Esophagus squamous epithelium (tissue), 5 donors: ENCODE measurements around the gene BRD9. TPM values are rescaled to one million over a fixed set of nuclear protein-coding genes. Genes with fewer than 3 reads are reported as not detected.

Experiments
- DNase-seq: peaks from one replicate; lab custom pipeline; 2025; lab: John Stamatoyannopoulos, UW
- H3K27ac ChIP-seq, 4 donors: fragments of 200-600 bp; sonication (generic); one replicate each; pipeline ENCODE4 v1.5.1; 2016 to 2019; ENCODE audit warnings: mild to moderate bottlenecking in 1 of 4
- H3K27me3 ChIP-seq, 4 donors: fragments of 200-600 bp; sonication (generic); 1 replicate in 3 of 4; 2 replicates in 1 of 4; pipeline versions ENCODE4 v1.5.1 to v1.6.0; 2017 to 2021; ENCODE audit warnings: antibody characterized with exemption in 1 of 4
- H3K36me3 ChIP-seq, 3 donors: fragments of 200-600 bp; sonication (generic); one replicate each; pipeline ENCODE4 v1.5.1; 2016 to 2019
- H3K4me1 ChIP-seq, 3 donors: fragments of 200-600 bp; sonication (generic); one replicate each; pipeline ENCODE4 v1.5.1; 2017 to 2019
- H3K4me3 ChIP-seq, 4 donors: fragments of 200-600 bp; sonication (generic); 1 replicate in 3 of 4; 2 replicates in 1 of 4; pipeline ENCODE4 v1.5.1; 2016 to 2019; ENCODE audit warnings: mild to moderate bottlenecking in 2 of 4, moderate library complexity in 1 of 4
- H3K9me3 ChIP-seq, 3 donors: fragments of 200-600 bp; sonication (generic); one replicate each; pipeline ENCODE4 v1.5.1; 2016 to 2019
- POLR2A ChIP-seq, 4 donors: fragments of 450-650 bp; IDR thresholded peaks; one replicate each; pipeline ENCODE4 v1.6.1; 2017; ENCODE audit warnings: antibody characterized with exemption in 4 of 4, mild to moderate bottlenecking in 4 of 4, moderate library complexity in 3 of 4
- WGBS, 2 donors: methylation state at CpG; one replicate each; pipeline ENCODE4 v1.1.5; 2018; 5-methylcytosine and 5-hydroxymethylcytosine counted together
- intact Hi-C: fragments of 100-400 bp; cut with DNase I; formaldehyde crosslinking; loops from one replicate; pipeline ENCODE4 v1.15.0; 2022
- total RNA-seq, 4 donors: library from RNA; depleted of rRNA; stranded (reverse); fragments of >200 nt; gene quantifications; one replicate each; pipeline ENCODE4 v1.1.0, GENCODE V29; 2016
- TF ChIP-seq, protein P1 (sequence below), 6 experiments: fragments of 450-650 bp in 4 of 6; fragments of 200-600 bp in 2 of 6; sonication (generic) in 2 of 6; IDR thresholded peaks; one replicate each; pipeline ENCODE4 v1.5.1; 2016 to 2019; ENCODE audit warnings: antibody characterized with exemption in 6 of 6, mild to moderate bottlenecking in 4 of 6, moderate library complexity in 4 of 6
- donor health status: DM: yes; HTN: yes; CAD: no.

Gene BRD9
- total RNA-seq, 4 donors from 2014 or later = 16.1 to 35.7 (median 22.3) TPM

DNA sequence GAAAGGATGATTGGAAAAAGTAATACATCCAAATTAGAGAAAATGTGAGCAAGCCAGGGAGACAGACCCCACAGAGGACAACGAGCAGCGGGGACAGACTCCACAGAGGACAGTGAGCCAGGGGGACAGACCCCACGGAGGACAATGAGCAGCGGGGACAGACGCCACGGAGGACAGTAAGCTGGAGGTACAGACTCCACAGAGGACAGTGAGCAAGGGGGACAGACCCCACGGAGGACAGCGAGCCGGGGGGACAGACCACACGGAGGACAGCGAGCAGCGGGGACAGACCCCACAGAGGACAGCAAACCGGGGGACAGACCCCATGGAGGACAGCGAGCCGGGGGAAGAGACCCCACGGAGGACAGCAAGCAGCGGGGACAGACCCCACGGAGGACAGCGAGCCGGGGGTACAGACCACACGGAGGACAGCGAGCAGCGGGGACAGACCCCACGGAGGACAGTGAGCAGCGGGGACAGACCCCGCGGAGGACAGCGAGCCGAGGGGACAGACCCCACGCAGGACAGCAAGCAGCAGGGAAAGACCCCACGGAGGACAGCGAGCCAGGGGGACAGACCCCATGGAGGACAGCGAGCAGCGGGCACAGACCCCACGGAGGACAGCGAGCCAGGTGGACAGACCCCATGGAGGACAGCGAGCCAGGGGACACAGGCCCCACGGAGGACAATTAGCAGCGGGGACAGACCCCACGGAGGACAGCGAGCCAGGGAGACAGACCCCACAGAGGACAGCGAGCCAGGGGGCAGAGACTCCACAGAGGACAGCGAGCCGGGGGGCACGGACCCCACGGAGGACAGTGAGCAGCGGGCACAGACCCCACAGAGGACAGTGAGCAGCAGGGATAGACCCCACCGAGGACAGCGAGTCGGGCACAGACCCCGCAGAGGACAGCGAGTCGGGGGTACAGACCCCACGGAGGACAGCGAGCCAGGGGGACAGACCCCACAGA is 39.9 kb downstream of the BRD9 start:
- DNase-seq = no peak
- 88 to 89% methylated on average over 49 to 51 of the region's 55 CpGs for WGBS, 2 donors
- H3K27ac ChIP-seq = no peak overlapping the region
- no peak for TF ChIP-seq POLR2A (IDR thresholded peaks at IDR 0.05)
- TF ChIP-seq, protein P1, sequence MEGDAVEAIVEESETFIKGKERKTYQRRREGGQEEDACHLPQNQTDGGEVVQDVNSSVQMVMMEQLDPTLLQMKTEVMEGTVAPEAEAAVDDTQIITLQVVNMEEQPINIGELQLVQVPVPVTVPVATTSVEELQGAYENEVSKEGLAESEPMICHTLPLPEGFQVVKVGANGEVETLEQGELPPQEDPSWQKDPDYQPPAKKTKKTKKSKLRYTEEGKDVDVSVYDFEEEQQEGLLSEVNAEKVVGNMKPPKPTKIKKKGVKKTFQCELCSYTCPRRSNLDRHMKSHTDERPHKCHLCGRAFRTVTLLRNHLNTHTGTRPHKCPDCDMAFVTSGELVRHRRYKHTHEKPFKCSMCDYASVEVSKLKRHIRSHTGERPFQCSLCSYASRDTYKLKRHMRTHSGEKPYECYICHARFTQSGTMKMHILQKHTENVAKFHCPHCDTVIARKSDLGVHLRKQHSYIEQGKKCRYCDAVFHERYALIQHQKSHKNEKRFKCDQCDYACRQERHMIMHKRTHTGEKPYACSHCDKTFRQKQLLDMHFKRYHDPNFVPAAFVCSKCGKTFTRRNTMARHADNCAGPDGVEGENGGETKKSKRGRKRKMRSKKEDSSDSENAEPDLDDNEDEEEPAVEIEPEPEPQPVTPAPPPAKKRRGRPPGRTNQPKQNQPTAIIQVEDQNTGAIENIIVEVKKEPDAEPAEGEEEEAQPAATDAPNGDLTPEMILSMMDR (IDR thresholded peaks at IDR 0.05) = no peak
- intact Hi-C loops = no loop called here
- peaks cover 10 to 21% (median 14%) of the 10 kb centered on the region in 3 donors for H3K4me1 ChIP-seq
- no peak overlapping the region for H3K4me3 ChIP-seq
- peaks cover 0 to 45% (median 0%) of the 10 kb centered on the region in 4 donors for H3K27me3 ChIP-seq
- H3K9me3 ChIP-seq = no peaks in the 10 kb centered on the region
- H3K36me3 ChIP-seq = no peaks in the 10 kb centered on the region

DNA sequence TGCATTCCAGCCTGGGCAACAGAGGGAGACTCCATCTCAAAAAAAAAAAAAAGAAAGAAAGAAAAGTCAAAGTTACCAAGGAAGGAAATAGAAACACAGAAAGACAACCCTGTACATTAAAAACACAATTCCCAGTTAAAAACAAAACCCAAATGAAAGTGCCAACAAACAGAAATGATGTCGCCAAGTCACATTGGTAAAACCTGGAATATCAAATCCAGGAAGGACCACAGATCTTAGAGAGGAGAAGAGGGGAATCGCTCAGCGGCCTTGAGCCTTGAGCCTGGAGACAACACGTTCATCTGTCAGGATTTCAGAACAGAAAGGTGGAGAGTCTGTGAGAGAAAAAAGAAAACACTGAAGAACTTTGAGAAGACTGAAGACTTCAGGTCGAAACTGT is 40.6 kb downstream of the BRD9 start:
- peaks cover 10 to 21% (median 14%) of the 10 kb centered on the region in 3 donors for H3K4me1 ChIP-seq
- no peak overlapping the region for H3K27ac ChIP-seq
- intact Hi-C loops = no loop called here
- no peaks in the 10 kb centered on the region for H3K9me3 ChIP-seq
- 30 to 48% methylated on average over 5 of the region's 5 CpGs for WGBS, 2 donors
- no peak overlapping the region for H3K4me3 ChIP-seq
- TF ChIP-seq, protein P1 (IDR thresholded peaks at IDR 0.05) = no peak
- no peak for TF ChIP-seq POLR2A (IDR thresholded peaks at IDR 0.05)
- no peaks in the 10 kb centered on the region for H3K36me3 ChIP-seq
- DNase-seq = no peak
- peaks cover 0 to 45% (median 0%) of the 10 kb centered on the region in 4 donors for H3K27me3 ChIP-seq

DNA sequence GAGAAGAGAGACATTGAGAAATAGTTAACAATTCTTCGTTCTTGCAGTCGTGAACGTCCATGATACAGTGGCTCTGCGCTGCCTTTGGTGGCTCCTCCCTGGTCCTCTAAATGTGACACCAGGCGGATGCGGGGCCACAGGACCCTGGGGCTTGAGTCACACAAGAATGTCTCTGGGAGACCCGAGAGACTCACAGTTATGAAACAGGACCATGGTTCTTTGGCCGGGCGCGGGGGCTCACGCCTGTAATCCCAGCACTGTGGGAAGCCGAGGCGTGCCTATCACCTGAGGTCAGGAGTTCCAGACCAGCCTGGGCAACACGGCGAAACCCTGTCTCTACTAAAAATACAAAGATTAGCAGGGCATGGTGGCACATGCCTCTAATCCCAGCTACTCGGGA is 41.0 kb downstream of the BRD9 start:
- Histone ChIP-seq H3K9me3 (no peaks in the 10 kb centered on the region), H3K27ac (no peak overlapping the region), H3K4me3 (no peak overlapping the region), H3K36me3 (no peaks in the 10 kb centered on the region), H3K27me3 (peaks cover 0 to 45% (median 0%) of the 10 kb centered on the region in 4 donors), H3K4me1 (peaks cover 10 to 21% (median 14%) of the 10 kb centered on the region in 3 donors)
- intact Hi-C loops = no loop called here
- 48 to 62% methylated on average over 8 to 9 of the region's 16 CpGs for WGBS, 2 donors
- no peak for TF ChIP-seq POLR2A (IDR thresholded peaks at IDR 0.05)
- TF ChIP-seq, protein P1 (IDR thresholded peaks at IDR 0.05) = no peak
- DNase-seq = no peak

DNA sequence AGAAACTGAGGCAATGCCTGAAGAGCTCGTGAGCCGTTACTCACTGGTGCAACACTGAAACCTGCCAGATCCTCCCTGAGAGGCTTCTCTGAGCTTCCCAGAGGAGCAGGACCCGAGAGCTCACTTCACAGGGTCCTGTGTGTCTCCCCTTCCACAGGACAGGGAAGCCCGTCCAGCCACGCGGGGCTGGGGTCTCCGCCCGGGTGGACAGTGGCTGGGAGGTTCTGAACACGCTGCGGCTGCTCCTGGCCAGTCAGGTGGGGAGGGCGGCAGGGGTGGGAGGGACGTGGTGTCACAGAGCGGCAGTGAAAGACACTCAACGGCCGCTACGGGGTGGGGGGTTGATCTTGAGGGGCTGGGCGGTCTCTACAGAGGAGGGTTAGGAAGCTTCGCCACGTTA is 41.5 kb downstream of the BRD9 start:
- 45 to 51% methylated on average over 2 to 11 of the region's 19 CpGs for WGBS, 2 donors
- DNase-seq = no peak
- no peak overlapping the region for H3K27ac ChIP-seq
- H3K9me3 ChIP-seq = no peaks in the 10 kb centered on the region
- no peaks in the 10 kb centered on the region for H3K36me3 ChIP-seq
- TF ChIP-seq, protein P1 (IDR thresholded peaks at IDR 0.05) = no peak
- no peak for TF ChIP-seq POLR2A (IDR thresholded peaks at IDR 0.05)
- peaks cover 0 to 45% (median 0%) of the 10 kb centered on the region in 4 donors for H3K27me3 ChIP-seq
- H3K4me1 ChIP-seq = peaks cover 10 to 21% (median 14%) of the 10 kb centered on the region in 3 donors
- intact Hi-C loops = no loop called here
- H3K4me3 ChIP-seq = no peak overlapping the region

DNA sequence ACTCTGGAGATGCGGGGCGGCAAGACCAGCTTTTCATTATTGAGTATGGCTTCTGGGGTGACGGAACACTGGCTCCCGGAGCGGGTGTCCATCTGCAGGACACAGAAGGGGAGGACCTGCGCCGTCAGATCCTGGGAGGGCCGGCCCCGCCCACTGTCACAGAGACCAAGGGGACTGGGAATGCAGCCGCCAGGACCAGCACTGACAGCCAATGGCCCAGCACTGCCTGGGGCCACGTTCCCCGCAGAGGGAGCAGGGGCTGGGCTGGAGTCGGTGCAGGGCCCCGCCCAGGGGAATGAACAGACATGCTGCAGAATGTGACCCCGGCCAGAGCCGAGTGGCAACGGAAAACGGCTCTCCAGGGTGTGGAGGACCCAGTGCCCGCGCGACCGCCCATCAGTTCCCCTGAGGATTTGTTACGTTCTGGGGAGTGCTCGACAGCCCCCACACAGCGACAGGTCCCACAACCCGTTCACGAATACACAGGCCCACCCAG is 42.0 kb downstream of the BRD9 start, which contains the start of gene ZDHHC11:
Gene ZDHHC11, minus strand, starts transcription at position 476 of the 496 bp plus-strand sequence. Its CDS starts 384 bp downstream, at position 92.
- DNase-seq = no peak
- TF ChIP-seq, protein P1 (IDR thresholded peaks at IDR 0.05) = no peak
- TF ChIP-seq POLR2A (IDR thresholded peaks at IDR 0.05) = no peak
- H3K36me3 ChIP-seq = no peaks in the 10 kb centered on the region
- intact Hi-C loops = no loop called here
- H3K4me1 ChIP-seq = peaks cover 10 to 21% (median 14%) of the 10 kb centered on the region in 3 donors
- H3K27me3 ChIP-seq = peaks cover 0 to 45% (median 0%) of the 10 kb centered on the region in 4 donors
- WGBS, 2 donors = 63 to 73% methylated on average over 5 to 8 of the region's 27 CpGs
- no peaks in the 10 kb centered on the region for H3K9me3 ChIP-seq
- peak within 1 kb of the TSS in 2 of 4 donors; percentile 5 to 26 for H3K4me3 ChIP-seq
- no peak within 1 kb of the TSS for H3K27ac ChIP-seq
